NCI-H2029 treated with DMSO at 0.1 percent for 48 hours (cell line): ENCODE data around the gene SPINK13.
"Not testable (repeated sequence)": the region's sequence is repeated elsewhere in the genome, so short reads cannot be mapped to it uniquely, and the experiment has no call there.

Experiments
- DNase-seq: peaks from one replicate; lab custom pipeline; 2025; lab: John Stamatoyannopoulos, UW

Gene SPINK13, protein sequence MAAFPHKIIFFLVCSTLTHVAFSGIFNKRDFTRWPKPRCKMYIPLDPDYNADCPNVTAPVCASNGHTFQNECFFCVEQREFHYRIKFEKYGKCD

DNA sequence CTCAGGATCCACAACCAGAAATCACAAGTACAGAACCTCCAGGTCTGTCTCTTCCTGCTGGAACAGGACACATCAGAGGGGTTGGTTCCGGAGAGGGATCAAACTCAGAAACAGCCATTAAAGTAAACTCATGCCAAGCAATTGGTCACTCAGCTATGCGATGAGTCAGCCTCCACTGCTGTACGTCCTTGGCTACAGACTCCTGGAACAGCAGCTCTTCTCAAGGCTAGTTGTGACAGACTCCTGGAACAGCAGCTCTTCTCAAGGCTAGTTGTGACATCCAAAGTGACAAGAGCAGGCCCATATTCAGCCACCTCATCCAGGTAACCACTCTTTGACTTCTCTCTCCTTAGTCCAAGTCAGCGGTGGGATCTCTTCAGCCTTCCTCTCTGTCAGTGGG, at the start of gene SPINK13:
Gene SPINK13, plus strand, starts transcription at position 229 of the 400 bp plus-strand sequence. CDS start 1,279 bp downstream, outside the sequence.
- no peak for DNase-seq

DNA sequence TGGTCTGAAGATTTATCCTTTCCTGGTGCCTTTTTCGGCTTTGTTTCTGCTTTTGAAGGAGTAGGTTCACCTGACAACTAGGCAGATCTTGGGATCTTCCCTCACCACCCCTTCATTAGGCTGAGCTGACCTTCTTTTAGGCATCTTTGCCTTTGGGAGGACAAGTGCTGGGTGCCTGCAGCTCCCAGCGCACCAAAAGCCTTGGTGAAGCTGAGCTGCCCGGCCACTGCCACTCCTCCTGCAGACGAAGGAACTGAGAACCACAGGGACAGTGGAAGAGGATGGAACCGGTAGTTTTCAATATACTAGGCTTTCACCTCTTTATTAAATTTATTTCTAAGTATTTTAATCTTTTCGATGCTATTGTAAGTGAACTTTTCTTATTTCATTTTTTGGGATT, 47.1 kb upstream of the SPINK13 start:
- DNase-seq = no peak

DNA sequence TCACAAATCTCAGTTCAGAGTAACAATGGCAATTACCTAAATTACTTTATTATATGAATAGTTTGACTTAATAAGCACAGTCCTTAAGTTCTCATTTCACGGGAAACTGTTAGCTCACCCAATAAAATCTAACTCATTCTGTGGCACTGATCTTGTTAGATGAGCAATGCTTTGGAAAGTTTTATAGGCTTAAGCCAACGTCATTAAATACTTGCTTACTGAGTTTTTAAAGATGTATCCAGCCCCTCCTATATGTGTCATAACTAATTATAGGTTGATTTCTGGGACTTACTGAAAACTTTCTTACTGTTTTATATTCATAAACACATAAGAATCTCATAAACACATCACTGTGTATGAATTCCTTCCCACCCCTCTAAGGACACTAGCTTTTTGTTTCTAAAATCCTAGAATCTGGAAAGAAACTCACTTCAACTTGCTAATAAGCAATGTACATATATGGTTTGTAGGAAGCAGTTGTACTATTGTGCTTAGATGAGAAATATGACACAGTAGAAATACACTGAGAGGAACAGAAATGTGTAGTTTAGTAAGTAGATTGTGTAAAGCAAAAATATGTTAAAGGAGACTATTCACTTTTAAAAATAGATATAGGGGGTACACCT, 44.4 kb upstream of the SPINK13 start:
- DNase-seq = no peak

DNA sequence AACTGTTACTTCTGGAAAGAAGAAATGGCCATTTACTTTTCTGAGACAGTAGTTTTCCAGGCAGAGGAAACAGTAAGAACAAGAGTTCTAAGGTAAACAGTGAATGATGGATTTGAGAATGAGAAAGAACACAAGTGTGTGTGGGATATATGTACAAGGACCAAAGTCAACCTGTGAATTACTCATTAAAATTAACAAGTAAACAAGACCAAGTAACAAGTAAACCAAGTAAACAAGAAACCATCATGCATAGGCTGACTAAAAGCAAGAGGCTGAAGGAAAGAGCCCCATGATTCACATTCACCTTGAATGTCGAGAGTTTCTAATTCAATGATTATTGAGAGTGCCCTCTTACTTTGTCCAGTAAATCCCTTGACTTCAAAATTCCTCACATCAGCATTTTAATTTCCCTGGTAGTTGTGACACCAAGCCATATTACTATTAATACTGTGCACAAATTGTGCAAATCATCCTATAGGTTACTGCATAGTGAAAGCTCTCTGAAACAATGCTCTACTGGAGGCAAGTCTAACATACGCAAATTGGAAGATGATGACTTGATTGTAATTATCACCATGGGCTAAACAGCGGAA, 40.1 kb upstream of the SPINK13 start:
- no peak for DNase-seq

DNA sequence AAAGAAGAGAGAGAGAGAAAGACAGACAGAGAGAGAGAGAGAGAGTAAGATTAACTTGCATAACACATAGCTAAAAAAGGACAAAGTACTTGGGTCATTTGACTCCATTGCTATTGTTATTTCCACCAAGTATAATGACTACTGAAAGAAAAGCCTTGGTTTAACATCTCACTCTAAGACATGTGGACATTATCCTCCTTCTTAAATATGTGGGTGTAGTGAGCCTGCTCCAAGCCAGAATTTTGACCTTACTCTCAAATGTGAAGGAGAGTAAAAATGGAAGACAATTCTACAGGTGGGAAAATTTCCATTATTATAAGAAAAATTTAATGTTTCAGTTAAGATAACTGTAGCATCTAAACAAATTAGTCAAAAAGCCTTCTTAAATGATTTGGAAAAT, 38.8 kb upstream of the SPINK13 start:
- DNase-seq = no peak

DNA sequence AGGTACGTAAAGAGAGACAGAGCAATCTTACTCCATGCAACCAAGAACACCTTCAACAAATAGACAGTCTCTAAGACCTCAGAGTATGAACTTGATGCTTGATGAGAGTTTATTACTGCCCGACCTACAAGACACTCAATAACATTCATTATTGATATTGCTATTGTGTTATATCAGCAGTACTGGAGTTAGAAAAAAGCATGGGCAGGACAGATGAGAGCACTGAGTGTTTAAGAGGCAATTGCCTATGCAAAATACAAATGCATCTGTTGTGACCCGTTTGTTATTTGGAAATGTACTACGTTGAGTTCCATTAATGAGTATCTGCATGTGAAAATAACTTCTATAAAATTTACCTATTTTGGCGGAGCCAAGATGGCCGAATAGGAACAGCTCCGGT, 38.4 kb upstream of the SPINK13 start:
- no peak for DNase-seq

DNA sequence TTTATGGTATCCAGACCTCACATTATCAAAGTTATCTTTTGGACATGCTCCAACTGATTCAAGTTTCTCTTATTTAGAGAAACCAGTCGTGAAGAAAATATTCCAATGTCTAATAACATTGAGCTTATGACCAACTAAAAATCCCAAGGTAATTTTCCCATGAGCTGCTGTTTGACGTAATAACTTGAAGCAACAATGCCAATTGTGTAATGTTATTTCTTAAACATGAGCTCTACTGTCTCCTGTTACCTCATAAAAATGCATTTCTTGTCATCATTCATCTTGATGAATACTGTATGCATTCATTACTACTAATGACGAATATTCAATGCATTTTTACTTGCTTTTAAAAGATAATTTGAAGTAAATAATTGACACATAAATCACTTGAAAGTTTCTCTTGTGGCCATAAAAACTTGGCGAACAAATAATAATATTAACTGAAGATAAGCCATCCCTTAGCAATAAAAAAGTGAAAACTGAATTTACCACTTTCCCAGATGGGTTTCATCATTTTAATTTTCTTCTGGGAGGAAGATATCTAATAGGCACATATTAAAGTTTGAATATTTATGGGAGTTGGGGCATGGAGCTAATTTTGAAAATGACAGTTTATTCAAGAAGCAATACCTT, 30.7 kb upstream of the SPINK13 start:
- no peak for DNase-seq

DNA sequence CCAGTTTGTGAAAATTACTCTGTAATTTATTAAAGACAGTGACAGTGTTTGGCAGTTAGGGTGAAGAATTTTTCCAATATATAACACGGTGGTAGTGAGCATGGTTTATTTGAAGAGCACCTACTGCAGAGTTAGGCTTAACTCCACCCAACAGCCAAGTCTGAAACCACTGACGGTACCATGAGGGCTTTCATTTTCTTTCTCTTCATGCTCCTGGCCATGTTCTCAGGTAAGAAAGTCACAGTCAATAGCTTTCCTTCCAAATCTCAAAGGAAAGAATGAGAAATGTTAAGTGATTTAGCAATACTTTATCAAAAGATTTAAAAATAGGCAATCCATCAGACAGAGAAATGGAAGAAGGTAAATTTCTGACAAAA, 30.2 kb upstream of the SPINK13 start, which contains the start of gene MARCOL:
Gene MARCOL, plus strand, starts transcription at position 108 of the 377 bp plus-strand sequence. Its CDS starts 73 bp downstream, at position 181.
- DNase-seq = no peak

DNA sequence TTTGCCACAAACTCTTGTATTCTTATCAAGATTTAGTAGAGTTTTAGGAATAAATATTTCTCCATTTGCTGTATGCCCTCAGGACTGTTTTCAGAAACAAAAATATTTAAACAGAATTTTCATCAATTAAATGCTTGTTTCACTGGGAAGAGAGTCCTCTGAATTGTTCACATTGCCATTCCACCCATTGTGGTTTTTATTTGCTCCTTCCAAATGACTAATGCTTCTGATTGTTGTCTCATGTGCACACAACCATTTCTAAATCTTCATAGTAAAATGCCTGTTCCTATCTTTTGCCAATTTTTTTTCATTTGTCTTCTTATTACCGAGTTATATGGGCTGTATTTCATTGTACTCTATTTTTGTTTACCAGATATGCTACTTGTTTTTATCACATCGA, 19.7 kb upstream of the SPINK13 start:
- DNase-seq = no peak

DNA sequence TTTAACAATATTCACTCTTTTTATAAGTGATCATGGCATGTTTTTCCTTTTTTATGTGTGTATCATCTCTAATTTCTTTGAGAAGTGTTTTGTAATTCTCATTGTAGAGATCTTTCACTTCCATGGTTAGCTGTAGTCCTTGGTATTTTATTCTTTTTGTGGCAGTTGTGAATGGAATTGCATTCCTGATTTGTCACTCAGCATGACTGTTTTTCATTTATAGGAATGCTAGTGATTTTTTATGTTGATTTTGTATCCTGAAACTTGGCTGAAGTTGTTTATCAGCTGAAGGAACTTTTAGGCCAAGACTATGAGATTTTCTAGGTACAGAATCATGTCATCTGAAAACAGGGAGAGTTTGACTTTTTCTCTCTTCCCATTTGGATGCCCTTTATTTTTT, 13.1 kb upstream of the SPINK13 start:
- DNase-seq = no peak

DNA sequence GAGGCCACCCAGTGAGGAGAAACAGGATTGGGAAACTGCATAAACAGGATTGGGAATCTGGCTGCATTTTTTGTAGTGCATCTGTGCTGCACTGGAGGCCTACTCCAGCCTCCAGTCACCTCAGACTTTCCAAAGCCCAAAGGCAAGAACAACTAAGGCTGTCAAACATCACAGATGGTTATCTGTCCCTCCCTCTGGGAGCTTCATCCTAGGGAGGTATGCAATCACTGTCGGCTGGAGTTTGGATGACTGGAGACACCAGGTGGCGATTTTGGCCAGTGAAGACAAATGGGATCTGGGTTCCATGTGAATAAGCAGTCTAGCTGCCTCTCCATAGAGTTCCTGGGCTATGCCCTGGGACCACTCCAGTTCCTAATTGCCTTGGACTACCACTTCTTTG, 9.3 kb upstream of the SPINK13 start:
- DNase-seq = no peak

DNA sequence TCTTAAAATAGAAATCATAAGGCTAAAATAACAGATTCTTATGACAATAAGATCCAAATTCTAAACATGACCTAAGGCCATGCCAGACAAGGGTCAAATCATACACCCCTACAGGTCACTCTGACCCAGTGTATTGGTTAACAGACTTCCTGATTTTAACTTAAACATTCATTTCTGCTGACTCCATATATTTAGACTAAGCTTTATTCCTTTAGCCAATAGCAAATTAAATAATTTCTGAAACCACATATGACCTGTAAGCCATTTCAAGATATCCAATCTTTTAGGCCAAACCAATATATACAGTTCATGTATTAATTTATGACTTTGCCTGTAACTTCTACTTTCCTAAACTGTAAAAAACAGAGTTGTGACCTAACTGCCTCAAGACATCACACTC, 7.4 kb upstream of the SPINK13 start:
- no peak for DNase-seq

DNA sequence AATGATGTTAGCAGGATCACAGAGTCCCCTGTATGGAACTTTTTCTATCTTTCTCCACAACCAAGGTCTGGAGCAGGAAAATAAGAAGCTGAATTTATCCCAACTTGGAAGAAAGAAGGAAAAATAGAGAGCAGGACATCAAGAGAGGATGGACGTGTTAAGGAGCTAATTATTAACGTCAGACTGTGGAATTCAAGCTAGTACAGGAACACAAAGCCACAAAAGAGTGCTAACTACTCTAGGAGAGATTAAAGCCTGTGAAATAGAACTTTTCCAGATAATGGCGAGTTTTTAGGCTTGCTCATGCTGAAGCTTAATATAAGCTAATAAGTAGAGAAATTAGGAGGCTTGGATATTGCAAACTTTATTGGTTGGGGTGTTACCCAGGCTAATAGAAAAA, 632 bp upstream of the SPINK13 start:
- no peak for DNase-seq

DNA sequence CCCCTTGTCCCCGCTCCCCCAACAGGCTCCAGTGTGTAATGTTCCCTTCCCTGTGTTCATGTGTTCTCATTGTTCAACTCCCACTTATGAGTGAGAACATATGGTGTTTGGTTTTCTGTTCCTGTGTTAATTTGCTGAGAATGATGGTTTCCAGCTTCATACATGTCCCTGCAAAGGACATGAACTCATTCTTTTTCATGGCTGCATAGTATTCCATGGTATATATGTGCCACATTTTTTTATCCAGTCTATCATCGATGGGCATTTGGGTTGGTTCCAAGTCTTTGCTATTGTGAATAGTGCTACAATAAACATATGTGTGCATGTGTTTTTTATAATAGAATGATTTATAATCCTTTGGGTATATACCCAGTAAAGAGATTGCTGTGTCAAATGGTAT, 6.5 kb downstream of the SPINK13 start:
- DNase-seq = not testable (repeated sequence)

DNA sequence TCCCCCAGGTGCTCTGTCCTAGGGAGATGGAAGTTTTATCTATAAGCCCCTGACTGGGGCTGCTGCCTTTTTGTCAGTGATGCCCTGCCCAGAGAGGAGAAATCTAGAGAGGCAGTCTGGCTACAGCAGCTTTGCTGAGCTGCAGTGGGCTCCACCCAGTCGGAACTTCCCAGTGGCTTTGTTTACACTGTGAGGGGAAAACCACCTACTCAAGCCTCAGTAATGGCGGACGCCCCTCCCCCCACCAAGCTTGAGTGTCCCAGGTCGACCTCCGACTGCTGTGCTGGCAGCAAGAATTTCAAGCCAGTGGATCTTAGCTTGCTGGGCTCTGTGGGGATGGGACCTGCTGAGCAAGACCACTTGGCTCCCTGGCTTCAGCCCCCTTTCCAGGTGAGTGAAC, 12.3 kb downstream of the SPINK13 start:
- DNase-seq = not testable (repeated sequence)

DNA sequence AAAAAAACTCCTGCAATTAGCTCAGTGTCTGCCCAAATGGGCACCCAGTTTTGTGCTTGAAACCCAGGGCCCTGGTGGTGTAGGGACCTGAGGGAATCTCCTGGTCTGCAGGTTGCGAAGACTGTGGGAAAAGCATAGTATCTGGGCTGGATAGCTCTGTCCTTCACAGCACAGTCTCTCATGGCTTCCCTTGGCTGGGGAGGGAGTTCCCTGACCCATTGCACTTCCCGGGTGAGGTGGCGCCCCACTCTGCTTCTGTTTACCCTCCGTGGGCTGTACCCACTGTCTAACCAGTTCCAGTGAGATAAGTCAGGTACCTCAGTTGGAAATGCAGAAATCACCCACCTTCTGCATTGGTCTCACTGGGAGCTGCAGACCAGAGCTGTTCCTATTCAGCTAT, 12.7 kb downstream of the SPINK13 start:
- DNase-seq = not testable (repeated sequence)

DNA sequence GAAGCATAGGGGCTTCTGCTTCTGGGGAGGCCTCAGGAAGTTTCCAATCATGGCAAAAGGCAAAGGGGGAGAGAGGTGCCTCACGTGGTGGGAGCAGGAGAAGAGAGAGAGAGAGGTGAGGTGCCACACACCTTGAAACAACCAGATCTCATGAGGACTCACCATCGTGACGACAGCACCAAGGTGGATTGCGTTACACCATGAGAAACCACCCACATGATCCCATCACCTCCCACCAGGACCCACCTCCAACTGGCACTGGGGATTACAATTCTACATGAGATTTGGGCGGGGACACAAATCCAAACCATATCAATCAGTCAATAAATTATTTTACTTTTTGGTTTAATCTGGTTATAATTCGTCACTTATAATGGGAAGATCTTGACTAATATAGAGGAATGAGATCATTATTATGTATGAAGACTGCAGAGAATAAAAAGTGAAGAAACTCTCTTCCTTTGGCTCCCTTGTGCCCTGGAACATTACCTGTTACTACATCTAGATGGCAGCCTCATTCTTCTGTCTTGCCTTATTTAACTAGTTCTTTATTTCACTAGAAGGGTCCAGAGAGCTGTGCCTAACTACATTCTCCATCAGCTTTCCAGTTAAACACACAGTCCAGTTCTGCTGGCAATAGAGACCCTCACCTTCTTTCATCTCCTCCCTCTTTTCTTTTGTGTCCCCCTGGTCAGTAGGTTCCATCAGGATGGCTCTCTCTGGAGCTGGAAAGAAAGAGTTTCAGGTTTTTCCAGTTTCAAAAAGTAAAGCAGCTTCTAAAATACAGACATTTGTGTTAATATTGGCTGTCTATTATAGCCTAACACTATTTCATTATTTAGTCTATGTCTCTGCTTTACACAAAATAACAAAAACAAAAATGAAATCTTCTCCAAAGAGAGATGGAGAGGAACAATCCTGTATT, 21.9 kb downstream of the SPINK13 start:
- peak; percentile 8 for DNase-seq

DNA sequence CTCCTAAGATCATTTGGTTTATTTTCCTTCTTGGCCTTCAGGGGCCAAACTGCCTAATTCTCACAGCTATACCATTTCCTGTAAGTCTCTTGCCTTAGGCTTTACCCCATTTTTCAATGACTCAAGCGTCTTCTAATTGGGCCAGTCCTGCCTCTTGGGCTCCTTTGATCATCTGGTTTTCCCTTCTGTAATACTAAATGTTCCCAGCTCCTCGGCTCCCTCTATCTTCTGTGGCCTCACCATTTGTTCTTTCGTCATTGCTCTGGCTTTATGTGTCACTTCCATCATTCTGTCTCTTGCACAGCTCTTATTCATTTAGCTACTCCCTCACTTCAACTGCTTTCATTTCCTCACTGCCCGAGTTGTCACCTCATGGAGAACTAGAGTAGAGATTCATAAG, 29.1 kb downstream of the SPINK13 start:
- no peak for DNase-seq

DNA sequence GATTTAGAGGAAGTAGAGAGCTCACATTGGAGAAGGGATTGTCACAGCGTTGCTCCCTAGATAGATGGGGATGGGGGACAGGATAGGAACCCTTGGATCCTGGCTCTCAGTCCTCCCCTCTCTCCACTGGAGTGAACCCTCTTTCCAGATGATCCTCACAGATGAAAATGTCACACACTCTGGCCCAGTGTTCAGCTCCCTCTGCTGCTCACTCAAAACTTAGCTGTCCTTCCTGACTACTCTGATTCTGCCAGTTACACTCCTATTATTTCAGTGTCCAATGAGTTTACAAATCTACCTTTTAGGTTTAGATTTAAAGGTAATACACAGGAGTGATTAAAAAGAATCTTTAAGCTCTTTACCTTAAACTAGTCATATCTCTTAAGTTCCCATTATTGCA, 37.9 kb downstream of the SPINK13 start:
- DNase-seq = no peak

DNA sequence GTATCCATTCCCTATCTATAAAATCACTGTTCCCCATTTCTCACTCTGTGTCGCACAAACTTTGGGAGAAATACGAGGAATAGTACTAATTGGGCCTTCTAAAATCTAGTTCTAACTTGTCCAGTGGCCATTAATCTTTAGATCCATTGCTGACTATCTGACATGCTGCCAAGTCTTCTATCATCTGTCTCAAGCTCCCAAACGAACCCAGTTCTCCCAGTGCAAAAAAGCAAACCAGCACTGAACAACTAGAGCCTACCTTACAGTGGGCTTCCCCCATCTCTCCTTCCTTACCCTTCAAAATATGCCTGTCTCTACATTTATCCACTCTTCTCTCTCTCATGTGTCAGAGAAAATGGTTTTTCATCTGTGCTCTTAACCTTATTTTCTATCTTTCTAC, 40.4 kb downstream of the SPINK13 start:
- DNase-seq = no peak

DNA sequence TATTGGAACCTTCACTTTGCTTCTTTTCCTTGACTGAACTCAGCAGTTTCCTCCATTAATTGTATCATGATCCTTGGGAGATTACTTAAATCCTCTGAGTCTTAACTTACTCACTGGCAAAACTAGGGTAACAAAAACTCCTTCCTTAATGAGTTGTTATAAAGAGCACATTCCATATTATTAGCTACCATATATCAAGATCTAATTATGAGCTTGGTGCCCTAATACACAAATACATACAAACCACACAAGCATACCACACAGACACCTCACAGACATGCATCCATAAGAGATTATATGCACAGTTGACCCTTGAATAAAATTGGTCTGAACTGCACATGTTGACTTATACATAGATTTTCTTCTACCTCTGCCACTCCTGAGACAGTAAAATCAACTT, 41.2 kb downstream of the SPINK13 start:
- no peak for DNase-seq

DNA sequence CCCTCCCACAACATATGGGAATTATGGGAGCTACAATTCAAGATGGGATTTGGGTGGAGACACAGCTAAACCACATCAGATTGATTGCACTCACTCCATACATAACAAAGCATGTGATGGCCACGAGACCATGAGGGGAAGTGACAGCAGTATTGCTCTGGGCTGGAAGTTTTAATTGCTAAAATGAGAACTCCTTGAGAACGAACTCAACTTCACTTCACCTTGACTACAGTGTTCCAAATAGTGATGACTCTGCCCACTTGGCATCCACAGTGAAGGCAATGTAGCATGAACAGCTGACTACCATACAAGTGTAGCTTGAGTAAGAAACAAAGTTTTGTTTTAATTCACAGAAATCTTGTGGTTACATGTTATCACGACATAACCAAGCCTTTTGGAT, 42.9 kb downstream of the SPINK13 start:
- DNase-seq = no peak
